ENCODE results near the gene SEPTIN8.
"Not testable (repeated sequence)": the region's sequence is repeated elsewhere in the genome, so short reads cannot be mapped to it uniquely, and the experiment has no call there.

DNA sequence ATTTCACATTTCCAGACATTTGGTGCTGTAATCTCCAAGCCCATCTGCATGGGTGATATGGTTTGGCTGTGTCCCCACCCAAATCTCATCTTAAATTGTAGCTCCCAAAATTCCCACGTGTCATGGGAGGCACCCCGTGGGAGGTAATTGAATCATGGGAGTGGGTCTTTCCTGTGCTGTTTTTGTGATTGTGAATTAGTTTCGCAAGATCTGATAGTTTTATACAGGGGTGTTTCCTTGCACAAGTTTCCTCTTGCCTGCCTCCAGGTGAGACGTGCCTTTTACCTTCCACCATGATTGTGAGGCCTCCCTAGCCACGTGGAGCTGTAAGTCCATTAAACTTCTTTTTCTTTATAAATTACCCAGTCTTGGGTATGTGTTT lies 25.6 kb upstream of the SEPTIN8 start:
- not testable (repeated sequence) for TF ChIP-seq EZH2 (IDR thresholded peaks at IDR 0.05; ENCODE audit: insufficient read depth, poor library complexity, severe bottlenecking); EZH2phosphoT487 (IDR thresholded peaks at IDR 0.05; ENCODE audit: insufficient read depth, low read depth)

Measured in GM23248 (cell line).